SK-N-SH treated with all-trans-retinoic acid at 6 μM for 48 hours (cell line): ENCODE results near the gene ANKRD6.

Source experiments
- ARNTL ChIP-seq: fragments of 450-650 bp; formaldehyde crosslinking; IDR thresholded peaks from 2 replicates; pipeline ENCODE4 v1.5.0; 2020; ENCODE audit warnings: low read depth, mild to moderate bottlenecking, moderate library complexity, borderline replicate concordance
- CSRNP3 ChIP-seq: fragments of 250-450 bp; sonication (Bioruptor Pico); IDR thresholded peaks from 2 replicates; pipeline ENCODE4 v1.5.1; 2021; ENCODE audit warnings: mild to moderate bottlenecking, moderate library complexity
- ESRRG ChIP-seq: fragments of 250-450 bp; sonication (Bioruptor Pico); IDR thresholded peaks from 2 replicates; pipeline ENCODE4 v1.6.1; 2021; ENCODE audit warnings: mild to moderate bottlenecking
- GLIS3 ChIP-seq: fragments of 250-450 bp; sonication (Bioruptor Pico); IDR thresholded peaks from 2 replicates; pipeline ENCODE4 v1.5.0; 2020; ENCODE audit warnings: mild to moderate bottlenecking, moderate library complexity
- PATZ1 ChIP-seq: fragments of 250-450 bp; sonication (Bioruptor Pico); IDR thresholded peaks from 2 replicates; pipeline ENCODE4 v1.8.0; 2020; ENCODE audit warnings: mild to moderate bottlenecking, moderate library complexity, borderline replicate concordance
- POU6F1 ChIP-seq: fragments of 250-450 bp; sonication (Bioruptor Pico); IDR thresholded peaks from 2 replicates; pipeline ENCODE4 v1.8.0; 2021; ENCODE audit warnings: low read depth, mild to moderate bottlenecking, moderate library complexity, borderline replicate concordance
- RARB ChIP-seq: fragments of 250-450 bp; sonication (Bioruptor Pico); IDR thresholded peaks from 2 replicates; pipeline ENCODE4 v1.8.0; 2021; ENCODE audit warnings: mild to moderate bottlenecking, moderate library complexity
- TCF4 ChIP-seq: fragments of 250-450 bp; sonication (Bioruptor Pico); IDR thresholded peaks from 2 replicates; pipeline ENCODE4 v1.8.0; 2021; ENCODE audit warnings: mild to moderate bottlenecking, moderate library complexity, borderline replicate concordance
- TOX ChIP-seq: fragments of 250-450 bp; sonication (Bioruptor Pico); IDR thresholded peaks from 2 replicates; pipeline ENCODE4 v1.8.0; 2021; ENCODE audit warnings: mild to moderate bottlenecking, moderate library complexity, borderline replicate concordance
- ZFP3 ChIP-seq: fragments of 250-450 bp; sonication (Bioruptor Pico); IDR thresholded peaks from 2 replicates; pipeline ENCODE4 v1.5.0; 2020; ENCODE audit warnings: mild to moderate bottlenecking, moderate library complexity
- ZNF70 ChIP-seq: fragments of 450-650 bp; formaldehyde crosslinking; IDR thresholded peaks from 2 replicates; pipeline ENCODE4 v1.5.0; 2020; ENCODE audit warnings: mild to moderate bottlenecking, moderate library complexity

- TF ChIP-seq TOX: no peak
- no peak for TF ChIP-seq TCF4 (CRISPR knock-in tag)
- TF ChIP-seq ZFP3: no peak
- no peak for TF ChIP-seq ESRRG
- no peak for TF ChIP-seq RARB (CRISPR knock-in tag)
- TF ChIP-seq PATZ1: no peak
- no peak for TF ChIP-seq GLIS3 (CRISPR knock-in tag)
- TF ChIP-seq CSRNP3 (CRISPR knock-in tag): no peak
- no peak for TF ChIP-seq ARNTL (CRISPR knock-in tag)
- no peak for TF ChIP-seq POU6F1 (CRISPR knock-in tag)
- no peak for TF ChIP-seq ZNF70
Measured at GRCh38 chr6:89602166-89602565, 169.2 kb downstream of the ANKRD6 start.
